Right lobe of liver (tissue), 4 donors: ENCODE measurements around the gene ZSCAN12.

Experiments
- POLR2A ChIP-seq: fragments of 450-650 bp; IDR thresholded peaks from one replicate; pipeline ENCODE4 v1.6.1; 2017; ENCODE audit warnings: antibody characterized with exemption, mild to moderate bottlenecking
- TF ChIP-seq, protein P1 (sequence below), 4 donors: fragments of 200-600 bp in 3 of 4; fragments of 450-650 bp in 1 of 4; IDR thresholded peaks; one replicate each; pipeline versions ENCODE4 v1.5.1 to v1.8.0; 2016 to 2022; ENCODE audit warnings: antibody characterized with exemption in 4 of 4, mild to moderate bottlenecking in 2 of 4
- donor health status: DM: no; HTN: no; CAD: no.
- donor health status: DM: no; HTN: no; CAD: no.
- donor health status: DM: no; HTN: yes; CAD: no.

DNA sequence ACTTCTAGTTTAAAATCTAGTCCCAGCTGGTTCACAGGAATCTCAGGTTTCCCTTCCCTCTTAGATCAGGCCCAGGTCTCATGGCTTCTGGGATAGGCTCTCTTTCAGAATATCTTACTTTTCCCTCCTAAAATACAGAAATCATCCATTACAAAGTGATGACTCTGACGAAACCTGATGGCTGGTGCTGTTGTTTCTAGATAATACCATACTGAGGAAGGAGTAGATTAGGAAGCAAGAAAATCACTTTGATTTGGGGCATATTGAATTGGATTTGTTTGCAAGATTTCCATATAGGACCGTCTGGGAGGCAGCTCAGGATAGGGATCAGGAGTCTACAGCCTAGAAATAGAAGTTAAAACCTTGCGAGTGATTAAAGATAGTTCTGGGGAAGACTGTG lies 46.2 kb downstream of the ZSCAN12 start:
- TF ChIP-seq POLR2A, result no peak
- TF ChIP-seq, protein P1, sequence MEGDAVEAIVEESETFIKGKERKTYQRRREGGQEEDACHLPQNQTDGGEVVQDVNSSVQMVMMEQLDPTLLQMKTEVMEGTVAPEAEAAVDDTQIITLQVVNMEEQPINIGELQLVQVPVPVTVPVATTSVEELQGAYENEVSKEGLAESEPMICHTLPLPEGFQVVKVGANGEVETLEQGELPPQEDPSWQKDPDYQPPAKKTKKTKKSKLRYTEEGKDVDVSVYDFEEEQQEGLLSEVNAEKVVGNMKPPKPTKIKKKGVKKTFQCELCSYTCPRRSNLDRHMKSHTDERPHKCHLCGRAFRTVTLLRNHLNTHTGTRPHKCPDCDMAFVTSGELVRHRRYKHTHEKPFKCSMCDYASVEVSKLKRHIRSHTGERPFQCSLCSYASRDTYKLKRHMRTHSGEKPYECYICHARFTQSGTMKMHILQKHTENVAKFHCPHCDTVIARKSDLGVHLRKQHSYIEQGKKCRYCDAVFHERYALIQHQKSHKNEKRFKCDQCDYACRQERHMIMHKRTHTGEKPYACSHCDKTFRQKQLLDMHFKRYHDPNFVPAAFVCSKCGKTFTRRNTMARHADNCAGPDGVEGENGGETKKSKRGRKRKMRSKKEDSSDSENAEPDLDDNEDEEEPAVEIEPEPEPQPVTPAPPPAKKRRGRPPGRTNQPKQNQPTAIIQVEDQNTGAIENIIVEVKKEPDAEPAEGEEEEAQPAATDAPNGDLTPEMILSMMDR (IDR thresholded peaks at IDR 0.05), result no peak
